WTC11 (cell line): ENCODE measurements around the gene TMEM59L. TPM values are rescaled to one million over a fixed set of nuclear protein-coding genes. Genes with fewer than 3 reads are reported as not detected.

Experiments
- ATAC-seq: fragments of 200-7000 bp; cut with Tn5 transposase; 2 replicates; pipeline ENCODE4 v1.10.0; 2021; ENCODE audit warnings: mild to moderate bottlenecking, moderate library complexity
- CTCF ChIA-PET: fragments of 300-600 bp; sonication (Branson Sonifier 250); formaldehyde crosslinking; loops from one replicate; lab custom pipeline; 2021; ENCODE audit warnings: antibody characterized with exemption; lab: Charles Lee
- POLR2A ChIA-PET: fragments of 350-600 bp; sonication (Branson Sonifier 250); formaldehyde crosslinking; loops from one replicate; lab custom pipeline; 2021; ENCODE audit warnings: antibody characterized with exemption; lab: Charles Lee
- DNase-seq: peaks from one replicate; pipeline ENCODE4 v3.0.0; 2021; ENCODE audit warnings: low spot score
- H3K27ac Mint-ChIP-seq: 2 replicates; pipeline ENCODE4 v1.8.0; 2021; ENCODE audit warnings: mixed read lengths
- H3K27me3 Mint-ChIP-seq: 2 replicates; pipeline ENCODE4 v1.8.0; 2021; ENCODE audit warnings: low read depth, mild to moderate bottlenecking, moderate library complexity, mixed read lengths
- H3K36me3 Mint-ChIP-seq: 2 replicates; pipeline ENCODE4 v1.8.0; 2021; ENCODE audit warnings: mixed read lengths
- H3K4me1 Mint-ChIP-seq: 2 replicates; pipeline ENCODE4 v1.8.0; 2022; ENCODE audit warnings: mixed read lengths
- H3K4me3 Mint-ChIP-seq: 2 replicates; pipeline ENCODE4 v1.8.0; 2021; ENCODE audit warnings: mild to moderate bottlenecking, moderate library complexity, mixed read lengths
- H3K9me3 Mint-ChIP-seq: 2 replicates; pipeline ENCODE4 v1.8.0; 2021; ENCODE audit warnings: mixed read lengths
- AFF4 ChIP-seq: sonication (generic); formaldehyde crosslinking; IDR thresholded peaks from 2 replicates; pipeline ENCODE4 v1.8.1; 2023; ENCODE audit warnings: mild to moderate bottlenecking, missing genetic modification reagents, borderline replicate concordance
- FOXK1 ChIP-seq: sonication (generic); formaldehyde crosslinking; IDR thresholded peaks from 2 replicates; pipeline ENCODE4 v1.8.0; 2022; ENCODE audit warnings: mild to moderate bottlenecking, moderate library complexity, missing genetic modification reagents
- GABPB1 ChIP-seq: sonication (generic); formaldehyde crosslinking; IDR thresholded peaks from 2 replicates; pipeline ENCODE4 v1.8.1; 2023; ENCODE audit warnings: mild to moderate bottlenecking, missing genetic modification reagents
- GTF2I ChIP-seq: fragments of 250-450 bp; sonication (Bioruptor Pico); conservative IDR thresholded peaks from 2 replicates; pipeline ENCODE4 v1.4.0; 2021; ENCODE audit warnings: mild to moderate bottlenecking
- JUN ChIP-seq: sonication (generic); formaldehyde crosslinking; IDR thresholded peaks from 2 replicates; pipeline ENCODE4 v1.8.0; 2023; ENCODE audit warnings: mild to moderate bottlenecking, missing genetic modification reagents
- MXD4 ChIP-seq: fragments of 250-450 bp; sonication (Bioruptor Pico); IDR thresholded peaks from 2 replicates; pipeline ENCODE4 v1.8.0; 2021; ENCODE audit warnings: mild to moderate bottlenecking, moderate library complexity, borderline replicate concordance
- SMAD3 ChIP-seq: sonication (generic); formaldehyde crosslinking; IDR thresholded peaks from 2 replicates; pipeline ENCODE4 v1.8.0; 2022; ENCODE audit warnings: missing genetic modification reagents, mild to moderate bottlenecking, borderline replicate concordance
- TEAD4 ChIP-seq: sonication (generic); formaldehyde crosslinking; IDR thresholded peaks from 2 replicates; pipeline ENCODE4 v1.8.0; 2022; ENCODE audit warnings: mild to moderate bottlenecking, missing genetic modification reagents
- ZNF317 ChIP-seq: sonication (generic); formaldehyde crosslinking; IDR thresholded peaks from 2 replicates; pipeline ENCODE4 v1.8.1; 2023; ENCODE audit warnings: low read depth, mild to moderate bottlenecking, moderate library complexity, missing genetic modification reagents, borderline replicate concordance
- ZNF423 ChIP-seq: fragments of 250-450 bp; sonication (Bioruptor Pico); IDR thresholded peaks from 2 replicates; pipeline ENCODE4 v2.1.2; 2022; ENCODE audit warnings: mild to moderate bottlenecking, moderate library complexity
- total RNA-seq: library from RNA; stranded (reverse); gene quantifications from 3 replicates; pipeline ENCODE4 v1.2.3, GENCODE V29; 2021
- TF ChIP-seq, protein P1 (sequence below): fragments of 250-450 bp; sonication (Bioruptor Pico); conservative IDR thresholded peaks from 2 replicates; pipeline ENCODE4 v1.9.0; 2021; ENCODE audit warnings: mild to moderate bottlenecking
- TF ChIP-seq, protein P2 (sequence below): sonication (generic); formaldehyde crosslinking; IDR thresholded peaks from 2 replicates; pipeline ENCODE4 v1.8.0; 2022; ENCODE audit warnings: missing genetic modification reagents
- TF ChIP-seq, protein P3 (sequence below): sonication (generic); formaldehyde crosslinking; IDR thresholded peaks from 2 replicates; pipeline ENCODE4 v1.8.0; 2022; ENCODE audit warnings: mild to moderate bottlenecking, missing genetic modification reagents
- TF ChIP-seq, protein P4 (sequence below): sonication (generic); formaldehyde crosslinking; IDR thresholded peaks from 2 replicates; pipeline ENCODE4 v1.8.1; 2023; ENCODE audit warnings: mild to moderate bottlenecking, missing genetic modification reagents

TMEM59L gene
- total RNA-seq, 1 experiment from 2014 or later = 14.8 TPM

DNA sequence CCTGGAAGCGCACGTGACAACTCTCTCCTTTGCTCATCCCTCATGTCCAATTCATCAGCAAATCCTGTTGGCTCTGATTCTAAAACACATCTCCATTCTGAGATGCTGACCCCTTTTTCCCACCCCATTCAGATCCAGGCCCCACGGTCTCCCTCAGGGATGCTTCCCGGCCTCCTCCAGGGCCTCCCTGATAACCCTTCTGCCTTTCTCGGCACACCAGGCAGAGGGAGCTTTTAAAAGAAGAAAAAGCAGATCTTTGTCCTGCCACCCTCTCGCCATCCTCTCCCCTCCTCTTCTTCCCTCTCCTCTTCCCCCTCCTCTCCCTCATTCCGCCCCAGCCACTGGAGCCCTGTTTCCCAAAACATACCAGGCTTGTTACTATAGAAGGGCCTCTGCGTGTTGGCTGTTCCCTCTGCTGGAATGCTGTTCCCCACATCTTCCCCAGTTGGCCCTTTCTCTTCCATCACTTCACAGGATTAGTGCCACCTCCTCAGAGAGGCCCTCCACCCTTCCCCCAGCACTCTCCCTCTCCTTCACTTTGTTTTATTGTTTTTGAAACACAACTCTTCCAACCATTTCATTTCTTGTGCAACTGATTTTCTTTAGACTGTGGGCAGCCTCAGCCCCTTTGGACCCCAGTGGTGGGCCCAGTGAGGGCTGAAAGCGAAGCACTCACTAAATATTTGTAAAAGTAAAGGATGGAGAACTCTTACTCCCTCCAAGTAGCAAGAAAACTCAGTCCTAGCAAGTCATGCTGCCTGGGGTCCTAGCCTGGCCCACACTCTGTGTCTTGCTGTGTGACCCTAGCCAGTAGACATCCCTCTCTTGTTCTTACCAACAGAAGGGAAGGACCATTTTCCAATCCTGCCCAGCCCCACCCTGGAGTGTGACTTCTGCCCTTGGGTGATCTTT is 3.6 kb upstream of the TMEM59L start (continued):
- TF ChIP-seq, protein P1, sequence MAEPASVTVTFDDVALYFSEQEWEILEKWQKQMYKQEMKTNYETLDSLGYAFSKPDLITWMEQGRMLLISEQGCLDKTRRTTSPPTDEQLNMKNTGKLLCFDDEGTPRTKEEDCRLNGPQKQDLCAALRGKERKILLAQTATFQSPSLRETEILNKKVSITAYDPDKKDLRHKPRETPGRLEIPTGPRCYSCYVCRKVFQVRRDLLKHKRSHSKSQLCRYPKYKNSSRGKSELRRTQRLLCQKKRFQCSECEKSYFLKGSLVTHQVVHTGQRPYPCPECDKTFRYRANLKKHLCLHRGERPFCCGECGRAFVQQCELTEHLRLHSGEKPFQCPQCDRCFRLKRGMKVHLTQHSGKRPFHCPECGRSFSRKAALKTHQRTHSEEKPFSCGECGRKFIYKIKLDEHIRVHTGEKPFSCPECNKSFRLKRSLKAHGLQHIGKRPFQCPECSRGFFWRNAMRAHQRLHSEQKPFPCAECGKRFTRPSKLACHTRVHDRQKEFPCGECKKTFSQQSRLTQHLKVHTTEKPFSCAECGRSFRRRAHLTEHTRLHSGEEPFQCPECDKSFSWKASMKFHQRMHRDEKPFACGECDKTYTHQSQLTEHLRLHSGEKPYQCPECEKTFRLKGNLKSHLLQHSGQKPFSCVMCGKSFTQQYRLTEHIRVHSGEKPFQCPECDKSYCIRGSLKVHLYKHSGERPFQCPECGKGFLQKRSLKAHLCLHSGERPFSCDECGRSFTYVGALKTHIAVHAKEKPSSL (CRISPR knock-in tag) = no peak
- TF ChIP-seq FOXK1 (CRISPR knock-in tag) = no peak
- TF ChIP-seq TEAD4 (CRISPR knock-in tag) = no peak
- no peak for TF ChIP-seq JUN
- no peak for TF ChIP-seq AFF4 (CRISPR knock-in tag)
- TF ChIP-seq, protein P2, sequence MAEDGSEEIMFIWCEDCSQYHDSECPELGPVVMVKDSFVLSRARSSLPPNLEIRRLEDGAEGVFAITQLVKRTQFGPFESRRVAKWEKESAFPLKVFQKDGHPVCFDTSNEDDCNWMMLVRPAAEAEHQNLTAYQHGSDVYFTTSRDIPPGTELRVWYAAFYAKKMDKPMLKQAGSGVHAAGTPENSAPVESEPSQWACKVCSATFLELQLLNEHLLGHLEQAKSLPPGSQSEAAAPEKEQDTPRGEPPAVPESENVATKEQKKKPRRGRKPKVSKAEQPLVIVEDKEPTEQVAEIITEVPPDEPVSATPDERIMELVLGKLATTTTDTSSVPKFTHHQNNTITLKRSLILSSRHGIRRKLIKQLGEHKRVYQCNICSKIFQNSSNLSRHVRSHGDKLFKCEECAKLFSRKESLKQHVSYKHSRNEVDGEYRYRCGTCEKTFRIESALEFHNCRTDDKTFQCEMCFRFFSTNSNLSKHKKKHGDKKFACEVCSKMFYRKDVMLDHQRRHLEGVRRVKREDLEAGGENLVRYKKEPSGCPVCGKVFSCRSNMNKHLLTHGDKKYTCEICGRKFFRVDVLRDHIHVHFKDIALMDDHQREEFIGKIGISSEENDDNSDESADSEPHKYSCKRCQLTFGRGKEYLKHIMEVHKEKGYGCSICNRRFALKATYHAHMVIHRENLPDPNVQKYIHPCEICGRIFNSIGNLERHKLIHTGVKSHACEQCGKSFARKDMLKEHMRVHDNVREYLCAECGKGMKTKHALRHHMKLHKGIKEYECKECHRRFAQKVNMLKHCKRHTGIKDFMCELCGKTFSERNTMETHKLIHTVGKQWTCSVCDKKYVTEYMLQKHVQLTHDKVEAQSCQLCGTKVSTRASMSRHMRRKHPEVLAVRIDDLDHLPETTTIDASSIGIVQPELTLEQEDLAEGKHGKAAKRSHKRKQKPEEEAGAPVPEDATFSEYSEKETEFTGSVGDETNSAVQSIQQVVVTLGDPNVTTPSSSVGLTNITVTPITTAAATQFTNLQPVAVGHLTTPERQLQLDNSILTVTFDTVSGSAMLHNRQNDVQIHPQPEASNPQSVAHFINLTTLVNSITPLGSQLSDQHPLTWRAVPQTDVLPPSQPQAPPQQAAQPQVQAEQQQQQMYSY (CRISPR knock-in tag) = no peak
- no peak for TF ChIP-seq ZNF317
- TF ChIP-seq GABPB1 (CRISPR knock-in tag) = no peak
- TF ChIP-seq, all 79 proteins: peak for 0

DNA sequence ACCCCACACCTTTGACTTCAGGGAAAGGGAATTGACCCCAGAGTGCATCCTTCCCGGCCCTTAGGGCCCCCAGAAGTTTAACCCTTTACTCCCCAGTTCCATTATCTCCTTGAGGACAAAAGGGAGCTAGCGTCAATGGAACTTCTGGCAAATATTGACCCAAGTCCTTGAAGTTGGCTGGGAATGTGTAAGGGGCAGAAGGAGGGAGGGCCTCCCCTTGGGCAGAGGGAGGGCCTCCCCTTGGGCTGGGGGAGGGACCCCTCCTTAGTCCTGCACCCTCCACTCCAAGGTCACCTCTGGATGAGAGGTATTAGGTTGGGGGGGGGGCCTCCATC is 3.0 kb upstream of the TMEM59L start:
- ChIA-PET POLR2A (no interaction called here), CTCF (interaction anchor here (0.7 to 1.4 kb wide), 5 partner anchors 10 to 67 kb away, joined by 4 to 8 read pairs (median 4); no protein-coding TSS in a partner anchor)
- Mint-ChIP-seq H3K27ac (no peak overlapping the region), H3K4me1 (peaks cover 49% of the 10 kb centered on the region), H3K27me3 (peaks cover 84% of the 10 kb centered on the region), H3K4me3 (no peak overlapping the region), H3K36me3 (no peaks in the 10 kb centered on the region), H3K9me3 (no peaks in the 10 kb centered on the region)
- no peak for ATAC-seq
- no peak for TF ChIP-seq MXD4
- no peak for DNase-seq

- ChIA-PET CTCF (interaction anchor here (0.7 to 1.4 kb wide), 4 partner anchors 16 to 67 kb away, joined by 4 to 8 read pairs (median 4); no protein-coding TSS in a partner anchor), POLR2A (no interaction called here)
- peak; percentile 4 for ATAC-seq
- Mint-ChIP-seq H3K27me3 (peaks cover 84% of the 10 kb centered on the region), H3K36me3 (no peaks in the 10 kb centered on the region), H3K4me1 (peaks cover 44% of the 10 kb centered on the region), H3K4me3 (peak overlapping the region; percentile 27), H3K9me3 (no peaks in the 10 kb centered on the region), H3K27ac (no peak overlapping the region)
- no peak for DNase-seq
- TF ChIP-seq, protein P3, sequence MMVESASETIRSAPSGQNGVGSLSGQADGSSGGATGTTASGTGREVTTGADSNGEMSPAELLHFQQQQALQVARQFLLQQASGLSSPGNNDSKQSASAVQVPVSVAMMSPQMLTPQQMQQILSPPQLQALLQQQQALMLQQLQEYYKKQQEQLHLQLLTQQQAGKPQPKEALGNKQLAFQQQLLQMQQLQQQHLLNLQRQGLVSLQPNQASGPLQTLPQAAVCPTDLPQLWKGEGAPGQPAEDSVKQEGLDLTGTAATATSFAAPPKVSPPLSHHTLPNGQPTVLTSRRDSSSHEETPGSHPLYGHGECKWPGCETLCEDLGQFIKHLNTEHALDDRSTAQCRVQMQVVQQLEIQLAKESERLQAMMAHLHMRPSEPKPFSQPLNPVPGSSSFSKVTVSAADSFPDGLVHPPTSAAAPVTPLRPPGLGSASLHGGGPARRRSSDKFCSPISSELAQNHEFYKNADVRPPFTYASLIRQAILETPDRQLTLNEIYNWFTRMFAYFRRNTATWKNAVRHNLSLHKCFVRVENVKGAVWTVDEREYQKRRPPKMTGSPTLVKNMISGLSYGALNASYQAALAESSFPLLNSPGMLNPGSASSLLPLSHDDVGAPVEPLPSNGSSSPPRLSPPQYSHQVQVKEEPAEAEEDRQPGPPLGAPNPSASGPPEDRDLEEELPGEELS (CRISPR knock-in tag) = no peak
- TF ChIP-seq ZNF423 = no peak
- no peak for TF ChIP-seq SMAD3 (CRISPR knock-in tag)
- no peak for TF ChIP-seq AFF4 (CRISPR knock-in tag)
- TF ChIP-seq GTF2I (CRISPR knock-in tag) = no peak
- TF ChIP-seq, protein P4, sequence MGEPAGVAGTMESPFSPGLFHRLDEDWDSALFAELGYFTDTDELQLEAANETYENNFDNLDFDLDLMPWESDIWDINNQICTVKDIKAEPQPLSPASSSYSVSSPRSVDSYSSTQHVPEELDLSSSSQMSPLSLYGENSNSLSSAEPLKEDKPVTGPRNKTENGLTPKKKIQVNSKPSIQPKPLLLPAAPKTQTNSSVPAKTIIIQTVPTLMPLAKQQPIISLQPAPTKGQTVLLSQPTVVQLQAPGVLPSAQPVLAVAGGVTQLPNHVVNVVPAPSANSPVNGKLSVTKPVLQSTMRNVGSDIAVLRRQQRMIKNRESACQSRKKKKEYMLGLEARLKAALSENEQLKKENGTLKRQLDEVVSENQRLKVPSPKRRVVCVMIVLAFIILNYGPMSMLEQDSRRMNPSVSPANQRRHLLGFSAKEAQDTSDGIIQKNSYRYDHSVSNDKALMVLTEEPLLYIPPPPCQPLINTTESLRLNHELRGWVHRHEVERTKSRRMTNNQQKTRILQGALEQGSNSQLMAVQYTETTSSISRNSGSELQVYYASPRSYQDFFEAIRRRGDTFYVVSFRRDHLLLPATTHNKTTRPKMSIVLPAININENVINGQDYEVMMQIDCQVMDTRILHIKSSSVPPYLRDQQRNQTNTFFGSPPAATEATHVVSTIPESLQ (CRISPR knock-in tag) = no peak
Observed at GRCh38 chr19:18610245-18610555, 2.5 kb upstream of the TMEM59L start.
